ENCODE data around the gene LMF1.

LMF1 gene

GRCh38 chr16:828891-829290, 141.9 kb downstream of the LMF1 start:
- no peak overlapping the region for H3K4me3 ChIP-seq (ENCODE audit: low read depth, low read length)
- no peak for DNase-seq (ENCODE audit: low read depth)
- no peak for TF ChIP-seq CTCF (IDR thresholded peaks at IDR 0.05; ENCODE audit: low read depth, low read length, missing control alignments)

GRCh38 chr16:827513-827912, 143.3 kb downstream of the LMF1 start:
- DNase-seq (ENCODE audit: low read depth), result no peak
- H3K4me3 ChIP-seq (ENCODE audit: low read depth, low read length), result no peak overlapping the region
- TF ChIP-seq CTCF (IDR thresholded peaks at IDR 0.05; ENCODE audit: low read depth, low read length, missing control alignments), result no peak

GRCh38 chr16:825341-826061, 145.3 kb downstream of the LMF1 start:
- no peak for DNase-seq (ENCODE audit: low read depth)
- no peak for TF ChIP-seq CTCF (IDR thresholded peaks at IDR 0.05; ENCODE audit: low read depth, low read length, missing control alignments)
- H3K4me3 ChIP-seq (ENCODE audit: low read depth, low read length), result no peak overlapping the region

GRCh38 chr16:824601-825000, 146.2 kb downstream of the LMF1 start:
- TF ChIP-seq CTCF (IDR thresholded peaks at IDR 0.05; ENCODE audit: low read depth, low read length, missing control alignments), result no peak
- no peak overlapping the region for H3K4me3 ChIP-seq (ENCODE audit: low read depth, low read length)
- no peak for DNase-seq (ENCODE audit: low read depth)

- no peak for DNase-seq (ENCODE audit: low read depth)
- TF ChIP-seq CTCF (IDR thresholded peaks at IDR 0.05; ENCODE audit: low read depth, low read length, missing control alignments), result no peak
- no peak overlapping the region for H3K4me3 ChIP-seq (ENCODE audit: low read depth, low read length)
These were observed 146.6 kb downstream of the LMF1 start for GRCh38 chr16:824194-824593.

- TF ChIP-seq CTCF (IDR thresholded peaks at IDR 0.05; ENCODE audit: low read depth, low read length, missing control alignments), result no peak
These were observed 147.9 kb downstream of the LMF1 start for GRCh38 chr16:822909-823297.

More at GRCh38 chr16:822909-823297, 147.9 kb downstream of the LMF1 start:
- H3K4me3 ChIP-seq (ENCODE audit: low read depth, low read length), result no peak overlapping the region
- DNase-seq (ENCODE audit: low read depth), result no peak

Measured in GM12864 (cell line).